ENCODE measurements around the gene ASIC1. TPM values are rescaled to one million over a fixed set of nuclear protein-coding genes. Genes with fewer than 3 reads are reported as not detected.

The ASIC1 gene
- total RNA-seq, 1 experiment from 2014 or later = 3.5 TPM

DNA sequence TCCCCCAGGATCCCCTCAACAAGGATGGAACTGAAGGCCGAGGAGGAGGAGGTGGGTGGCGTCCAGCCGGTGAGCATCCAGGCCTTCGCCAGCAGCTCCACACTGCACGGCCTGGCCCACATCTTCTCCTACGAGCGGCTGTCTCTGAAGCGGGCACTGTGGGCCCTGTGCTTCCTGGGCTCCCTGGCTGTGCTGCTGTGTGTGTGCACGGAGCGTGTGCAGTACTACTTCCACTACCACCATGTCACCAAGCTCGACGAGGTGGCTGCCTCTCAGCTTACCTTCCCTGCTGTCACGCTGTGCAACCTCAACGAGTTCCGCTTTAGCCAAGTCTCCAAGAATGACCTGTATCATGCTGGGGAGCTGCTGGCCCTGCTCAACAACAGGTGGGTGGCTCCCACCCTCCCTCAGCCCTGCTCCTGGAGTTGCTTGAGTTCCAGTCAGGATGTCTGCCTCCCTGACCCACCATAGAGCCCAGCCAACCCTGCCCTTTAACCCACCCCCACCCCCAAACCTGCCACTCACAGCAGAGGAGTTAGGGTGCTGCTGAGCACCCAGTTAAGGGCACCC, 1.4 kb downstream of the ASIC1 start:
- Mint-ChIP-seq H3K4me3 (ENCODE audit: low read depth, unreplicated experiment) (no peak overlapping the region), H3K4me1 (ENCODE audit: low read depth, unreplicated experiment) (peaks cover 14% of the 10 kb centered on the region), H3K27ac (ENCODE audit: unreplicated experiment) (no peak overlapping the region), H3K36me3 (ENCODE audit: insufficient read depth, unreplicated experiment) (peaks cover 16% of the 10 kb centered on the region), H3K27me3 (ENCODE audit: unreplicated experiment) (peaks cover 19% of the 10 kb centered on the region), H3K9me3 (ENCODE audit: low read depth, unreplicated experiment) (no peaks in the 10 kb centered on the region)
- CTCF ChIA-PET = interaction anchor here (0.7 to 0.8 kb wide), 2 partner anchors 10 to 562 kb away, joined by 3 read pairs; no protein-coding TSS in a partner anchor
- BruUV-seq (replicated peaks) = no TSS peak
- intact Hi-C loops (cut with micrococcal nuclease; ENCODE audit: unreplicated experiment) = loop anchor here (5.0 to 10.0 kb wide), 2 partner anchors 92 to 194 kb away; no protein-coding TSS in a partner anchor
- TF ChIP-seq, protein P1, sequence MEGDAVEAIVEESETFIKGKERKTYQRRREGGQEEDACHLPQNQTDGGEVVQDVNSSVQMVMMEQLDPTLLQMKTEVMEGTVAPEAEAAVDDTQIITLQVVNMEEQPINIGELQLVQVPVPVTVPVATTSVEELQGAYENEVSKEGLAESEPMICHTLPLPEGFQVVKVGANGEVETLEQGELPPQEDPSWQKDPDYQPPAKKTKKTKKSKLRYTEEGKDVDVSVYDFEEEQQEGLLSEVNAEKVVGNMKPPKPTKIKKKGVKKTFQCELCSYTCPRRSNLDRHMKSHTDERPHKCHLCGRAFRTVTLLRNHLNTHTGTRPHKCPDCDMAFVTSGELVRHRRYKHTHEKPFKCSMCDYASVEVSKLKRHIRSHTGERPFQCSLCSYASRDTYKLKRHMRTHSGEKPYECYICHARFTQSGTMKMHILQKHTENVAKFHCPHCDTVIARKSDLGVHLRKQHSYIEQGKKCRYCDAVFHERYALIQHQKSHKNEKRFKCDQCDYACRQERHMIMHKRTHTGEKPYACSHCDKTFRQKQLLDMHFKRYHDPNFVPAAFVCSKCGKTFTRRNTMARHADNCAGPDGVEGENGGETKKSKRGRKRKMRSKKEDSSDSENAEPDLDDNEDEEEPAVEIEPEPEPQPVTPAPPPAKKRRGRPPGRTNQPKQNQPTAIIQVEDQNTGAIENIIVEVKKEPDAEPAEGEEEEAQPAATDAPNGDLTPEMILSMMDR (IDR thresholded peaks at IDR 0.05; ENCODE audit: unreplicated experiment) = no peak
- DNase-seq = no peak

DNA sequence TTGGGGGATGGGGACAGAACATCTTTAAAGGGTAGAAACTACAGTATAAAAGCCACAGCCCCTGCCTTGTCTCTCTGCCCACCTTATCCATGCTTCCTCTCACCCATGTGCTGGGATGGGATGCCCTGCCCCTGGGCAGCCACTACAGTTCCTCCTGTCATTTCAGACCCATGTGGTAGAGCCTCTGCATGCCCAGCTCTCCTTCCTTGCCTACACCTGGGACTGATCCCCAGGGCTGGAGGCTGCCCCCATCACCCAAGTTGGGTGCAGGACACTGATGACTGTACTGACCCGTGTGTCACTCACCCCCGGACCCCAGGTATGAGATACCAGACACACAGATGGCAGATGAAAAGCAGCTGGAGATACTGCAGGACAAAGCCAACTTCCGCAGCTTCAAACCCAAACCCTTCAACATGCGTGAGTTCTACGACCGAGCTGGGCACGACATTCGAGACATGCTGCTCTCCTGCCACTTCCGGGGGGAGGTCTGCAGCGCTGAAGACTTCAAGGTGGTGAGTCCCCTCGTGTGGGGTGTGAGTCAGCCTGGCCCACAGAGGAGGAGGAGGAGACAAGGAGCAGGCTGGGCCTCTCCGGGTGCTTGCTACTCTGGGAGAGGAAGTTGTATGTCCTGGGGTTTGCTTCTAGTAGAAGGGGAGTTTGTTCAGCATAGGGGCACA, 2.2 kb downstream of the ASIC1 start:
- H3K36me3 Mint-ChIP-seq (ENCODE audit: insufficient read depth, unreplicated experiment) = peaks cover 16% of the 10 kb centered on the region
- intact Hi-C loops (cut with micrococcal nuclease; ENCODE audit: unreplicated experiment) = loop anchor here (5.0 to 10.0 kb wide), 2 partner anchors 92 to 195 kb away; no protein-coding TSS in a partner anchor
- no peaks in the 10 kb centered on the region for H3K9me3 Mint-ChIP-seq (ENCODE audit: low read depth, unreplicated experiment)
- TF ChIP-seq, protein P1 (IDR thresholded peaks at IDR 0.05; ENCODE audit: unreplicated experiment) = no peak
- H3K27me3 Mint-ChIP-seq (ENCODE audit: unreplicated experiment) = peaks cover 19% of the 10 kb centered on the region
- peaks cover 14% of the 10 kb centered on the region for H3K4me1 Mint-ChIP-seq (ENCODE audit: low read depth, unreplicated experiment)
- no TSS peak for BruUV-seq (replicated peaks)
- CTCF ChIA-PET = interaction anchor here (0.8 kb wide), 1 partner anchor 9 kb away, joined by 3 read pairs; no protein-coding TSS in a partner anchor
- no peak overlapping the region for H3K4me3 Mint-ChIP-seq (ENCODE audit: low read depth, unreplicated experiment)
- no peak overlapping the region for H3K27ac Mint-ChIP-seq (ENCODE audit: unreplicated experiment)
- DNase-seq = no peak

DNA sequence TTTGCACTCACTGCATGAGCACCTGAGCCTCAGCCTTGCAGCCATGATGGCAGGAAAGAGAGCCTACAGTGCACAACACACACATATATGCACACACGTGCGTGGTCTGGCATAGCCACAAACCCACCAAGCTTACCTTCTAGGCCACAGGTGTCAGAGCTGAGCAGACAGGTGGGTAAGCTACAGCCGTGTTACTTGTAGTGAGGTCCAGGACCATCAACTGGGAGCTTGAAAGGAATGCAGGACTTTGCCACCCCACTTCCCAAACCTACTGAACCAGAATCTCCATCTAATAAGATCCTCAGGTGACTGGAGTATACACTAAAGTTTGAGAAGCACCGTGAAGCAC, 2.7 kb downstream of the ASIC1 start:
- H3K9me3 Mint-ChIP-seq (ENCODE audit: low read depth, unreplicated experiment) = no peaks in the 10 kb centered on the region
- no peak for DNase-seq
- TF ChIP-seq, protein P1 (IDR thresholded peaks at IDR 0.05; ENCODE audit: unreplicated experiment) = no peak
- peaks cover 19% of the 10 kb centered on the region for H3K27me3 Mint-ChIP-seq (ENCODE audit: unreplicated experiment)
- H3K36me3 Mint-ChIP-seq (ENCODE audit: insufficient read depth, unreplicated experiment) = peaks cover 16% of the 10 kb centered on the region
- peaks cover 14% of the 10 kb centered on the region for H3K4me1 Mint-ChIP-seq (ENCODE audit: low read depth, unreplicated experiment)
- H3K4me3 Mint-ChIP-seq (ENCODE audit: low read depth, unreplicated experiment) = no peak overlapping the region
- BruUV-seq (replicated peaks) = no TSS peak
- CTCF ChIA-PET = no interaction called here
- no peak overlapping the region for H3K27ac Mint-ChIP-seq (ENCODE audit: unreplicated experiment)
- intact Hi-C loops (cut with micrococcal nuclease; ENCODE audit: unreplicated experiment) = no loop called here

DNA sequence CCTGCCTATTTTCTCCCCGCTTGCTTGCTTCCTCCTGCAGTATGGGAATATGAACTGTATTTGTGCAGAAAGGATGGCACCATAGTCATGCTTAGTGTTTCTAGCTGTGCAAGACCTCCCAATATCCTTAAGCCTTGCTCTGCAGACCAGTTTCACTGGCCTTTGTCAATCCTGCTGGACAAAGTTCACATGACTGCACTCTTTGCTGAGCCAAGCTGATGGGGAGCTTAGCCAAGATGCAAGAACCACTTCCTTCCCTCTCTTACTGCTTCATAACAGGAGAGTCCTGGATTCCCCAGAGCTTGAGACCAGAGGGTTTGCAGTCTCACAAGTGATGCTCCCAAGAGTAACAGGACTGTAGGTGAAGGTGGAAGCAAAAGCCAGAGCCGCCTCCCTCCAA, 3.8 kb downstream of the ASIC1 start:
- no peak overlapping the region for H3K4me3 Mint-ChIP-seq (ENCODE audit: low read depth, unreplicated experiment)
- H3K27ac Mint-ChIP-seq (ENCODE audit: unreplicated experiment) = no peak overlapping the region
- BruUV-seq (replicated peaks) = no TSS peak
- peaks cover 11% of the 10 kb centered on the region for H3K36me3 Mint-ChIP-seq (ENCODE audit: insufficient read depth, unreplicated experiment)
- H3K27me3 Mint-ChIP-seq (ENCODE audit: unreplicated experiment) = peaks cover 13% of the 10 kb centered on the region
- intact Hi-C loops (cut with micrococcal nuclease; ENCODE audit: unreplicated experiment) = no loop called here
- CTCF ChIA-PET = no interaction called here
- peaks cover 6% of the 10 kb centered on the region for H3K4me1 Mint-ChIP-seq (ENCODE audit: low read depth, unreplicated experiment)
- TF ChIP-seq, protein P1 (IDR thresholded peaks at IDR 0.05; ENCODE audit: unreplicated experiment) = no peak
- H3K9me3 Mint-ChIP-seq (ENCODE audit: low read depth, unreplicated experiment) = no peaks in the 10 kb centered on the region
- DNase-seq = no peak
